ENCODE measurements around the gene SLAMF1.

DNA sequence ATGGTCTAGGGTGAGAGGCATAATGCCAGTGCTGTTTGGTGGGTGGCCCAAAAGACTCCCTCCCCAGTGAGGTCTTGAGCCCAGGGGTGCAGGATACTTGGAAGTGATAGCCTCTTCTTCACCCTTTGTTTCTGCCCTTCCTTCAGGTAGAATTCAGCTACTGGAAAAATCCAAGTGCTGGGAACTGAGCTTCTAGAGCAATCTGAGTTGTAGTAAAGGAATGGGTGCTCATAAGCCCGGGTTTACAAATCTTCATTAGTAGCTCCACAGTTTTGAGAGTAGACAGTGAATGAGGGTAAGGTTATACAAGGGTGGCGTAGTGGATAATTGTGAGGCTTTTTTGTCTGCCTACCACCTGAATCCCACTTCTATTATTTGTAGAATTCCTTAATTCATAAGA lies 38.3 kb downstream of the SLAMF1 start:
- TF ChIP-seq, protein P1, sequence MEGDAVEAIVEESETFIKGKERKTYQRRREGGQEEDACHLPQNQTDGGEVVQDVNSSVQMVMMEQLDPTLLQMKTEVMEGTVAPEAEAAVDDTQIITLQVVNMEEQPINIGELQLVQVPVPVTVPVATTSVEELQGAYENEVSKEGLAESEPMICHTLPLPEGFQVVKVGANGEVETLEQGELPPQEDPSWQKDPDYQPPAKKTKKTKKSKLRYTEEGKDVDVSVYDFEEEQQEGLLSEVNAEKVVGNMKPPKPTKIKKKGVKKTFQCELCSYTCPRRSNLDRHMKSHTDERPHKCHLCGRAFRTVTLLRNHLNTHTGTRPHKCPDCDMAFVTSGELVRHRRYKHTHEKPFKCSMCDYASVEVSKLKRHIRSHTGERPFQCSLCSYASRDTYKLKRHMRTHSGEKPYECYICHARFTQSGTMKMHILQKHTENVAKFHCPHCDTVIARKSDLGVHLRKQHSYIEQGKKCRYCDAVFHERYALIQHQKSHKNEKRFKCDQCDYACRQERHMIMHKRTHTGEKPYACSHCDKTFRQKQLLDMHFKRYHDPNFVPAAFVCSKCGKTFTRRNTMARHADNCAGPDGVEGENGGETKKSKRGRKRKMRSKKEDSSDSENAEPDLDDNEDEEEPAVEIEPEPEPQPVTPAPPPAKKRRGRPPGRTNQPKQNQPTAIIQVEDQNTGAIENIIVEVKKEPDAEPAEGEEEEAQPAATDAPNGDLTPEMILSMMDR (IDR thresholded peaks at IDR 0.05) = no peak
- no peak for TF ChIP-seq POLR2A (IDR thresholded peaks at IDR 0.05)
